ENCODE data around the gene TCP11L2. TPM values are rescaled to one million over a fixed set of nuclear protein-coding genes. Genes with fewer than 3 reads are reported as not detected.
A peak's percentile ranks its signal among the peaks of the same experiment; 100 is the strongest.

The TCP11L2 gene
- total and polyA plus RNA-seq, 3 experiments from 2014 or later, result 11.8 to 19.3 (median 13.0) TPM

DNA sequence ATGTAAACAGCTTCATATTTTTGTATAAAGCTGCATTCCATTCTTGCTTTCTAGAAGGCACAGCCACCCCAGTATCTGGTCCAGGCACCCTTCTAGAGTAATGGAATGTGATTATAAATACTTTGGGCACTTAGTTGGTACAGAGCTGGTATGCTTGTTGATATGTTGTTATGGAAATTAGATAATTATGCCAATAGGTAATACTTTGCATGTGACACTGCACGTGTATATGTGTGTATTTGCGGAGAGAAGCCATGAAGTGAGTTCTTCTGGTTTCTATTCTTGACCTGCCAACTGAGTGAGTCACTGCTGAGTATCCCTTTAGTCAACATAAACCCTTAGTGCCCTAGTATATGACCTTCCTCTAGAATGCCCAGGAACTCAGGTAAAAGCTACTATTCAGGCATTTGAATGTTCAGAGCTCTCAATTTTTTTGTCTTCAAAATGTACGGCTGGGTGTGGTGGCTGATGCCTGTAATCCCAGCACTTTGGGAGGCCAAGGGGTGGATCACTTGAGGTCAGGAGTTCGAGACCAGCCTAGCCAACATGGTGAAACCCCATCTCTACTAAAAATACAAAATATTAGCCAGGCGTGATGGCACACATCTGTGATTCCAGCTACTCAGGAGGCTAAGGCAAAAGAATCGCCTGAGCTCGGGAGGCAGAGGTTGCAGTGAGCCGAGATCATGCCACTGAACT lies 6.2 kb upstream of the TCP11L2 start:
- POLR2A ChIA-PET, result no interaction called here

DNA sequence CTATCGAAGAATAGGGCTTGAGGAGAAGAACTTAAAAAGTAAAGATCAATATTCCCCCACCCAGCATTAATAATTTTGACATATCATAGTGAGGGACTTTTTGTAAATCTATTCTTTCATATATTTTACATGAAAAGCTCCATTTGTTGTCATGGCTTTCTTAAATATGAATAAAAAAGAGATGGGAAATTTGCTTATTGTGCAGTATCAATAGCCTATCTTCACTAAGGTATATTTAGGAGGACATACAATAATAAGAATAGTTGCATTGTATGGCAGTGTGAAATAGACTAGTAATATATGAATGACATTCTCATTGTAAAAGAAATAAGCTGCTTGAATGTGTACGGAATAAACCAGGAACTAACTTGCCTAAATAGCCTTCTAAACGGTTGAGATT lies 5.5 kb upstream of the TCP11L2 start:
- Mint-ChIP-seq H3K4me3 (no peak overlapping the region), H3K27me3 (peaks cover 0 to 5% of the 10 kb centered on the region in 2 donors), H3K36me3 (peaks cover 0 to 2% (median 0%) of the 10 kb centered on the region in 3 donors), H3K4me1 (peaks cover 13 to 22% (median 22%) of the 10 kb centered on the region in 3 donors), H3K9me3 (no peaks in the 10 kb centered on the region), H3K27ac (peak overlapping the region in 2 of 8 donors; percentile 33 to 53)
- no peaks in the 10 kb centered on the region for H3K9me3 ChIP-seq (ENCODE audit: low read length)
- DNase-seq, result no peak
- no peaks in the 10 kb centered on the region for H3K27me3 ChIP-seq (ENCODE audit: insufficient read depth, low read length, poor library complexity, severe bottlenecking)
- CTCF ChIA-PET, result interaction anchor here (1.2 to 2.3 kb wide), 4 partner anchors 13 to 70 kb away, joined by 5 to 7 read pairs (median 6); no protein-coding TSS in a partner anchor
- no peak overlapping the region for H3K27ac ChIP-seq (ENCODE audit: low read depth, low read length)
- H3K36me3 ChIP-seq (ENCODE audit: insufficient read depth, low read length), result no peaks in the 10 kb centered on the region
- H3K4me1 ChIP-seq (ENCODE audit: insufficient read depth, low read length), result peaks cover 20% of the 10 kb centered on the region
- POLR2A ChIA-PET, result no interaction called here
- no peak overlapping the region for H3K4me3 ChIP-seq (ENCODE audit: low read length)

More for the DNA sequence above, 6.2 kb upstream of the TCP11L2 start:
- no peak overlapping the region for H3K4me3 ChIP-seq (ENCODE audit: low read length)
- Mint-ChIP-seq H3K4me1 (peaks cover 7 to 16% (median 14%) of the 10 kb centered on the region in 3 donors), H3K36me3 (no peaks in the 10 kb centered on the region), H3K27me3 (peaks cover 0 to 3% of the 10 kb centered on the region in 2 donors), H3K4me3 (no peak overlapping the region), H3K27ac (no peak overlapping the region), H3K9me3 (no peaks in the 10 kb centered on the region)
- no peak overlapping the region for H3K27ac ChIP-seq (ENCODE audit: low read depth, low read length)
- no peaks in the 10 kb centered on the region for H3K36me3 ChIP-seq (ENCODE audit: insufficient read depth, low read length)
- H3K9me3 ChIP-seq (ENCODE audit: low read length), result no peaks in the 10 kb centered on the region
- no peak for DNase-seq
- peaks cover 15% of the 10 kb centered on the region for H3K4me1 ChIP-seq (ENCODE audit: insufficient read depth, low read length)
- H3K27me3 ChIP-seq (ENCODE audit: insufficient read depth, low read length, poor library complexity, severe bottlenecking), result no peaks in the 10 kb centered on the region
- CTCF ChIA-PET, result interaction anchor here (0.8 to 2.3 kb wide), 3 partner anchors 14 to 70 kb away, joined by 3 to 5 read pairs (median 5); no protein-coding TSS in a partner anchor

DNA sequence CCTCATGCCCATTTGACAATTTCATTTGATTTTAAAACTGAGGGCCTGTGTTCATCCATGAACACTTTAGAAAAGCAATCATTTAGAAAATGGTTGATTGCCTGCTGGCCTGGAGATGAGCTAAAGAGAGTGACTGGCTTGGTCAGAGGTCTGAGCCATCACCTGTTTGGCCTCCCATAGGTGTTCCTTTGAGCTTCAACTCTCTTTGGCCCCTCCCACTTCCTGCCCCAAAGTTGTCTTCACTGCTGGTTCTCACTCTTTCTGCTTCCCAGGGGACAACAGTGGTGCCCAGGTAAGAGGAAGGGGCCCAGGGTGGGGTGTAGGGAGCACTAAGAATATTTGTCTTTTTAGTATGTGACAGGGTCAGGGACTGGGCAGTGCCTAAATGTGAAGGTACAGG lies 4.9 kb upstream of the TCP11L2 start:
- peak overlapping the region in 3 of 8 donors; percentile 14 to 55 (median 53) for H3K27ac Mint-ChIP-seq
- Histone ChIP-seq H3K36me3 (ENCODE audit: insufficient read depth, low read length) (no peaks in the 10 kb centered on the region), H3K27me3 (ENCODE audit: insufficient read depth, low read length, poor library complexity, severe bottlenecking) (no peaks in the 10 kb centered on the region), H3K4me3 (ENCODE audit: low read length) (no peak overlapping the region), H3K4me1 (ENCODE audit: insufficient read depth, low read length) (peaks cover 20% of the 10 kb centered on the region), H3K27ac (ENCODE audit: low read depth, low read length) (no peak overlapping the region), H3K9me3 (ENCODE audit: low read length) (no peaks in the 10 kb centered on the region)
- DNase-seq, result no peak
- CTCF ChIA-PET, result interaction anchor here (1.2 to 2.3 kb wide), 4 partner anchors 14 to 71 kb away, joined by 5 to 7 read pairs (median 6); no protein-coding TSS in a partner anchor
- peaks cover 15 to 22% (median 22%) of the 10 kb centered on the region in 3 donors for H3K4me1 Mint-ChIP-seq
- no peak overlapping the region for H3K4me3 Mint-ChIP-seq
- H3K36me3 Mint-ChIP-seq, result peaks cover 0 to 5% (median 0%) of the 10 kb centered on the region in 3 donors
- H3K9me3 Mint-ChIP-seq, result no peaks in the 10 kb centered on the region
- POLR2A ChIA-PET, result no interaction called here
- peaks cover 0 to 7% of the 10 kb centered on the region in 2 donors for H3K27me3 Mint-ChIP-seq

DNA sequence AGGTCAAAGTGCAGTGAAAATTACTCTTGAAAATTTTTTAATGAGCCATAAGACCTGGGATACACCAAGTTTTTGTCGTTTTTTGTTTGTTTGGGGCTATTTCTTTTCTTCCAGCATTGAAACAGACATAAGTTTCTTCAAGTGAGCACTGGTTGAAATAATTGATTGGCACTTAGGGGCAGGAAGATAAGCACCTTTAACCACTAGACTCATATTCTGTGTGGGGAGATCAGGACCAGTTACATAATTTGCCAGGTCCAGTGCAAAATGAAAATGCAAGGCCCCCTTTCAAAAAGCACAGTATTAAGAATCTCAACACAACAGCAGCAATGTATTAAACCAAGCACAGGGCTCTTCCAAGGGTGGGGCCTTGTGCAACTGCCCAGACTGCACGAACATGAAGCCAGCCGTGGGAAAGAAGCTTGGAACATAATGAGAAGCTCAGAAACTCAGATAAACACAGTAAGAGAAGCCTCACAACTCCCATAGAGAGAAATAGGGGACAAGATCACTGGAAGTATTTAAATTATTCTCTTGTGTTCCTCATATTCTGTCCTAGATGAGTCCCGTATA lies 3.2 kb upstream of the TCP11L2 start:
- POLR2A ChIA-PET, result no interaction called here
- peaks cover 28% of the 10 kb centered on the region for H3K4me1 ChIP-seq (ENCODE audit: insufficient read depth, low read length)

DNA sequence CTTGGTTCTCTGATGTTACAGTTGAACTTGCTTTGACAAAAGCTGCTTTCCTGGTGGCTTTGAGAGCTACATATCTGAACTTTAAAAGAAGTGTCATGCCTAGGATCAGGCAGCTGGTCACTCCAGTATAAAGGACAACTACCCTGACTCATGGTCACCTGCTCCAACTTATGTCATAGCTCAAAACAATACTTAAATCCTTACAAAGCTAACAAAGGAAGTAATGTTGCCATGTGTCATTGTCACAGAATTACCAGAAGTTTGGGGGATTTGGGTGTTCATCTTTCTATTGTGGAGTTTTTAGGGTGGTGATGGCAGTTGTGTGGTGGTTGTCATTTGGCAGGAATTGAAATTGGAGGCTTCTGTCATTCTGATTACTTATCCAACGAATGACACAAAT lies 1.8 kb upstream of the TCP11L2 start:
- POLR2A ChIA-PET, result interaction anchor here (0.5 to 1.8 kb wide), 3 partner anchors 19 to 74 kb away, joined by 3 to 10 read pairs (median 9); partner anchors contain the start of gene CKAP4
- peak overlapping the region; percentile 91 to 100 (median 96) for H3K27ac Mint-ChIP-seq

More for the DNA sequence above, 3.2 kb upstream of the TCP11L2 start:
- Mint-ChIP-seq H3K4me1 (peaks cover 26 to 33% (median 32%) of the 10 kb centered on the region in 3 donors), H3K9me3 (no peaks in the 10 kb centered on the region), H3K27ac (peak overlapping the region in 5 of 8 donors; percentile 21 to 79 (median 58)), H3K36me3 (peaks cover 0 to 16% (median 0%) of the 10 kb centered on the region in 3 donors), H3K27me3 (peaks cover 0 to 12% of the 10 kb centered on the region in 2 donors), H3K4me3 (peak overlapping the region in 1 of 7 donors; percentile 18)
- no peaks in the 10 kb centered on the region for H3K9me3 ChIP-seq (ENCODE audit: low read length)
- H3K27me3 ChIP-seq (ENCODE audit: insufficient read depth, low read length, poor library complexity, severe bottlenecking), result no peaks in the 10 kb centered on the region
- CTCF ChIA-PET, result no interaction called here
- H3K36me3 ChIP-seq (ENCODE audit: insufficient read depth, low read length), result no peaks in the 10 kb centered on the region
- no peak for DNase-seq
- H3K27ac ChIP-seq (ENCODE audit: low read depth, low read length), result no peak overlapping the region
- no peak overlapping the region for H3K4me3 ChIP-seq (ENCODE audit: low read length)

DNA sequence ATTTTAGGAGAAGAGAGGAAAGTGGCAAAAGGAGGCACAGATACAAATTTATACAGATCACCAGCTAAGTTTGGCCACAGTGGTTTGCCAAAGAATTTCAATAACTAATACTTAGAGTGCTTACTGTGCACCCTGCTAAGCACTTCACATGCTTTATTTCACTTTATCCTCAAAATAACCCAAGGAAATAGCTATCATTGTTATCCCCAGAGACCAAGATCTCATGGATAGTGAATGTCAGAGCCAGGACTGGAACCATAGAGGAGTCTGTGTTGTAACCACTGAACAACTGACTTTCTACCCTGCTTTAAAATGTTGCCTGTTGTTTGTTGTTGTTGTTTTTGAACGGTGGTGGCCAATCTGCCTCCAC lies 1.3 kb upstream of the TCP11L2 start:
- ChIA-PET POLR2A (interaction anchor here (0.5 to 3.1 kb wide), 8 partner anchors 19 to 1065 kb away, joined by 3 to 15 read pairs (median 5); partner anchors contain the start of genes APPL2, CKAP4, POLR3B and TMEM263), CTCF (interaction anchor here (0.9 to 2.7 kb wide), 10 partner anchors 10 to 803 kb away, joined by 3 to 19 read pairs (median 6); partner anchors contain the start of gene POLR3B)
- peaks cover 0 to 8% of the 10 kb centered on the region in 2 donors for H3K27me3 Mint-ChIP-seq
- Histone ChIP-seq H3K9me3 (ENCODE audit: low read length) (no peaks in the 10 kb centered on the region), H3K36me3 (ENCODE audit: insufficient read depth, low read length) (no peaks in the 10 kb centered on the region), H3K4me3 (ENCODE audit: low read length) (peak overlapping the region; percentile 72), H3K27me3 (ENCODE audit: insufficient read depth, low read length, poor library complexity, severe bottlenecking) (no peaks in the 10 kb centered on the region), H3K4me1 (ENCODE audit: insufficient read depth, low read length) (peaks cover 47% of the 10 kb centered on the region), H3K27ac (ENCODE audit: low read depth, low read length) (peak overlapping the region; percentile 84)
- peak overlapping the region; percentile 95 to 100 (median 98) for H3K27ac Mint-ChIP-seq
- no peaks in the 10 kb centered on the region for H3K9me3 Mint-ChIP-seq
- H3K4me1 Mint-ChIP-seq, result peaks cover 45 to 52% (median 52%) of the 10 kb centered on the region in 3 donors
- H3K4me3 Mint-ChIP-seq, result peak overlapping the region; percentile 82 to 98 (median 95)
- peaks cover 0 to 27% (median 0%) of the 10 kb centered on the region in 3 donors for H3K36me3 Mint-ChIP-seq
- DNase-seq, result no peak

More for the DNA sequence above, 1.8 kb upstream of the TCP11L2 start:
- peaks cover 0 to 25% (median 0%) of the 10 kb centered on the region in 3 donors for H3K36me3 Mint-ChIP-seq
- H3K4me3 Mint-ChIP-seq, result peak overlapping the region in 4 of 7 donors; percentile 39 to 93 (median 64)
- H3K27me3 ChIP-seq (ENCODE audit: insufficient read depth, low read length, poor library complexity, severe bottlenecking), result no peaks in the 10 kb centered on the region
- no peaks in the 10 kb centered on the region for H3K9me3 ChIP-seq (ENCODE audit: low read length)
- H3K4me1 ChIP-seq (ENCODE audit: insufficient read depth, low read length), result peaks cover 42% of the 10 kb centered on the region
- no peak for DNase-seq
- CTCF ChIA-PET, result interaction anchor here (0.9 to 2.7 kb wide), 6 partner anchors 10 to 165 kb away, joined by 3 to 16 read pairs (median 4); no protein-coding TSS in a partner anchor
- H3K27me3 Mint-ChIP-seq, result peaks cover 0 to 8% of the 10 kb centered on the region in 2 donors
- no peaks in the 10 kb centered on the region for H3K36me3 ChIP-seq (ENCODE audit: insufficient read depth, low read length)
- no peaks in the 10 kb centered on the region for H3K9me3 Mint-ChIP-seq
- H3K4me1 Mint-ChIP-seq, result peaks cover 40 to 47% (median 47%) of the 10 kb centered on the region in 3 donors
- H3K4me3 ChIP-seq (ENCODE audit: low read length), result no peak overlapping the region
- no peak overlapping the region for H3K27ac ChIP-seq (ENCODE audit: low read depth, low read length)

DNA sequence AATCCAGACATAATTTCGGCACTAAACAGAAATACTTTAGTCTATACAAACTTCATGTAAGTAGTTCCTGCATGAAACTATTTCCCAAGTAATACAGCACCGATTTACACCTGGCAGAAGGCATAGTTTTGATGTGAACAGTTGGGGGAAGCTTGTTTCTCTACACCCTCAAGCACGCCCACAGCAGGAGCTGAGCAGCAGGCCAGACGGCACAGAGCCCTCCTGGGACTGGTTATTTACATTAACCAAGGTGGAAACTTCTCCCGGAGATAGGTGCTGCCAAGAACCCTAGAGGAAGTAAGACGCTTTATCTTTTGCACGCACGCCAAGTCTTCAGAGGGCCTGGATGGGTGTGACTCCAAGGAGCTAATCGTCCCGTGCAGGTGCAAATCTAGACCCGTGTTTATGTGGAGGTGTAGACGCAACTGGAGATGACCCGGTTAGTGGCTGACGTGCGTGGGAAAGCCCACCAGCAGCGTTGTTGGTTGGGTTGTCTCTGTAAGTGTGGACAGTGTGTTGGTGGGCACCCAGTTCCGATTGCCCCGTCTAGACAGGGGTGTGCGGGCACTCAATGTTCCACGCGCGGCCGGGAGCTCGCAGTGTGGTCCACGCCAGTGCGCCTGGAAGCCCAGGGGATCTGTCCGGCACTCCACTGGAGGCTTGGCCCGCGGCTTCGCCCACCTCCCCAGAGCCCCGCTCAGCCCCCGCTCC lies 767 bp upstream of the TCP11L2 start:
- H3K9me3 Mint-ChIP-seq, result no peaks in the 10 kb centered on the region
- H3K4me3 Mint-ChIP-seq, result peak overlapping the region; percentile 82 to 98 (median 95)
- POLR2A ChIA-PET, result interaction anchor here (0.6 to 3.1 kb wide), 9 partner anchors 30 to 1066 kb away, joined by 3 to 15 read pairs (median 5); partner anchors contain the start of genes APPL2, CKAP4, POLR3B and TMEM263
- H3K36me3 Mint-ChIP-seq, result peaks cover 0 to 29% (median 0%) of the 10 kb centered on the region in 3 donors
- Histone ChIP-seq H3K4me3 (ENCODE audit: low read length) (peak overlapping the region; percentile 72), H3K27me3 (ENCODE audit: insufficient read depth, low read length, poor library complexity, severe bottlenecking) (no peaks in the 10 kb centered on the region), H3K27ac (ENCODE audit: low read depth, low read length) (peak overlapping the region; percentile 84), H3K36me3 (ENCODE audit: insufficient read depth, low read length) (no peaks in the 10 kb centered on the region), H3K4me1 (ENCODE audit: insufficient read depth, low read length) (peaks cover 53% of the 10 kb centered on the region), H3K9me3 (ENCODE audit: low read length) (no peaks in the 10 kb centered on the region)
- peak; percentile 67 to 89 (median 88) for DNase-seq
- CTCF ChIA-PET, result interaction anchor here (0.6 to 2.7 kb wide), 11 partner anchors 11 to 803 kb away, joined by 3 to 19 read pairs (median 6); partner anchors contain the start of genes POLR3B and TMEM263
- peaks cover 0 to 8% of the 10 kb centered on the region in 2 donors for H3K27me3 Mint-ChIP-seq
- peak overlapping the region; percentile 95 to 100 (median 98) for H3K27ac Mint-ChIP-seq
- peaks cover 50 to 57% (median 57%) of the 10 kb centered on the region in 3 donors for H3K4me1 Mint-ChIP-seq
